Natural killer cell (primary cell): ENCODE results near the gene LIMS1. TPM values are rescaled to one million over a fixed set of nuclear protein-coding genes. Genes with fewer than 3 reads are reported as not detected.

ENCODE experiments used
- ATAC-seq, 3 donors: fragments of 150-1000 bp in 2 of 3; fragments of 200-7000 bp in 1 of 3; cut with Tn5 transposase; 1 replicate in 1 of 3; 2 replicates in 2 of 3; pipeline ENCODE4 v1.10.0; 2021; ENCODE audit warnings: mild to moderate bottlenecking in 2 of 3, moderate library complexity in 2 of 3
- DNase-seq, 2 donors: peaks; one replicate each; pipeline versions ENCODE4 v3.0.0 to v3.0.0-alpha.2; 2013 to 2021; ENCODE audit warnings: mixed read lengths in 1 of 2
- H3K27ac ChIP-seq: one replicate; pipeline ENCODE4 v1.5.1; 2013; ENCODE audit warnings: mild to moderate bottlenecking, low read length
- H3K27me3 ChIP-seq: one replicate; pipeline ENCODE4 v1.6.1; 2013; ENCODE audit warnings: low read length; ENCODE audit not compliant: control insufficient read depth, insufficient read depth
- H3K36me3 ChIP-seq: one replicate; pipeline ENCODE4 v1.6.1; 2013; ENCODE audit warnings: low read length; ENCODE audit not compliant: control insufficient read depth, insufficient read depth
- H3K4me1 ChIP-seq: one replicate; pipeline ENCODE4 v1.6.1; 2013; ENCODE audit warnings: low read length; ENCODE audit not compliant: control insufficient read depth, insufficient read depth
- H3K4me3 ChIP-seq: one replicate; pipeline ENCODE4 v1.5.1; 2013; ENCODE audit warnings: low read length
- H3K9me3 ChIP-seq: one replicate; pipeline ENCODE4 v1.6.1; 2013; ENCODE audit warnings: low read length; ENCODE audit not compliant: control insufficient read depth, insufficient read depth
- H3K27ac Mint-ChIP-seq, 2 donors: one replicate each; pipeline ENCODE4 v1.8.0; 2022; ENCODE audit warnings: mild to moderate bottlenecking in 2 of 2, mixed read lengths in 2 of 2, moderate library complexity in 1 of 2
- H3K27me3 Mint-ChIP-seq, 2 donors: one replicate each; pipeline ENCODE4 v1.8.0; 2022; ENCODE audit warnings: low read depth in 2 of 2, mixed read lengths in 2 of 2
- H3K36me3 Mint-ChIP-seq: one replicate; pipeline ENCODE4 v1.8.0; 2022; ENCODE audit warnings: mixed read lengths
- H3K4me1 Mint-ChIP-seq, 2 donors: one replicate each; pipeline ENCODE4 v1.8.0; 2022; ENCODE audit warnings: mixed read lengths in 2 of 2
- H3K4me3 Mint-ChIP-seq: one replicate; pipeline ENCODE4 v1.8.0; 2022; ENCODE audit warnings: mild to moderate bottlenecking, moderate library complexity, mixed read lengths
- H3K9me3 Mint-ChIP-seq, 2 donors: one replicate each; pipeline ENCODE4 v1.8.0; 2022; ENCODE audit warnings: mixed read lengths in 2 of 2
- WGBS: methylation state at CpG from one replicate; pipeline ENCODE4 v1.1.7; 2013; ENCODE audit warnings: missing lambda C conversion rate; ENCODE audit not compliant: insufficient coverage; 5-methylcytosine and 5-hydroxymethylcytosine counted together
- intact Hi-C: fragments of 100-400 bp; cut with micrococcal nuclease; formaldehyde crosslinking; loops from one replicate; pipeline ENCODE4 v1.14.2; 2022
- total RNA-seq, 4 donors: library from RNA; stranded (reverse); fragments of 120-200 nt in 1 of 4; gene quantifications; one replicate each; pipeline versions ENCODE4 v1.2.3 to v1.2.4, GENCODE V29; 2013 to 2022
- TF ChIP-seq, protein P1 (sequence below): fragments of 200-600 bp; IDR thresholded peaks from one replicate; pipeline ENCODE4 v1.8.0; 2022; ENCODE audit warnings: antibody characterized with exemption

LIMS1 gene
- total RNA-seq, 3 donors from 2014 or later (not counting 1 experiment from before 2014, with no cell fraction given): 31.6 to 41.4 (median 34.8) TPM

DNA sequence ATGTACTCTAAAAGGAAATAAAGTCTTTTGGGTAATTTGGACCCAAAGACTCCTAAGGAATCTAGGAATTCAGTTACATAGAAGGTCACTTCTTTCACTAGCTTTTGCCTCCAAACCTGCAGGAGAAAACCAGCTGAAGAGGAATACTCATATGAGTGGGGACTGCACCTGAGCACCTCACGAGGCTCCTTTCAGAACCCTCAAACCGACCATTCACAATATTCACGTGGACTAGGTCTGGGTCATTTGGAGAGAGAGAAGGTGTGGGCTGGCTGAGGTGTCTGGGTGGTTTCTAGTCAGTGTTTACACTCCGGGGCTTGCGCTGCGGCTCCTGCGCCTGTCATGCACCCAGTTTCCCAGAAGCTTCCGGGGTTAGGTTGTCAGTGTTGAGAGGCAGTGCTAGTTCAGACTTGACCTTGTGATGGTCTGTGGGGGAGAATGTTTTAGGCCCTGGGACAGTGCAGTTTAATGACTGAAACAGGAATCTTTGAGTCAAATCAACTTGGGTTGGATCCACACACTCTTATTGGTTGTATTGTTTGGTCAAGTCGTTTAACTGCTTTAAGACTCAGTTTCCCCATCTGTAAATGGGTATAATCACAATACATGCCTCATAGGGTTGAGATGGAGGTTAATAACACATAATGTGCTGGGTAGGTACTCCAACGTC lies 78.4 kb downstream of the LIMS1 start:
- Mint-ChIP-seq H3K27me3 (no peaks in the 10 kb centered on the region), H3K4me3 (peak overlapping the region; percentile 62), H3K4me1 (peaks cover 47% of the 10 kb centered on the region in 2 donors), H3K9me3 (no peaks in the 10 kb centered on the region), H3K36me3 (no peaks in the 10 kb centered on the region), H3K27ac (peak overlapping the region; percentile 88)
- H3K36me3 ChIP-seq: no peaks in the 10 kb centered on the region
- H3K4me1 ChIP-seq: peaks cover 44% of the 10 kb centered on the region
- ATAC-seq: peak; percentile 74 to 82 (median 76)
- H3K27ac ChIP-seq: peak overlapping the region; percentile 93
- TF ChIP-seq, protein P1, sequence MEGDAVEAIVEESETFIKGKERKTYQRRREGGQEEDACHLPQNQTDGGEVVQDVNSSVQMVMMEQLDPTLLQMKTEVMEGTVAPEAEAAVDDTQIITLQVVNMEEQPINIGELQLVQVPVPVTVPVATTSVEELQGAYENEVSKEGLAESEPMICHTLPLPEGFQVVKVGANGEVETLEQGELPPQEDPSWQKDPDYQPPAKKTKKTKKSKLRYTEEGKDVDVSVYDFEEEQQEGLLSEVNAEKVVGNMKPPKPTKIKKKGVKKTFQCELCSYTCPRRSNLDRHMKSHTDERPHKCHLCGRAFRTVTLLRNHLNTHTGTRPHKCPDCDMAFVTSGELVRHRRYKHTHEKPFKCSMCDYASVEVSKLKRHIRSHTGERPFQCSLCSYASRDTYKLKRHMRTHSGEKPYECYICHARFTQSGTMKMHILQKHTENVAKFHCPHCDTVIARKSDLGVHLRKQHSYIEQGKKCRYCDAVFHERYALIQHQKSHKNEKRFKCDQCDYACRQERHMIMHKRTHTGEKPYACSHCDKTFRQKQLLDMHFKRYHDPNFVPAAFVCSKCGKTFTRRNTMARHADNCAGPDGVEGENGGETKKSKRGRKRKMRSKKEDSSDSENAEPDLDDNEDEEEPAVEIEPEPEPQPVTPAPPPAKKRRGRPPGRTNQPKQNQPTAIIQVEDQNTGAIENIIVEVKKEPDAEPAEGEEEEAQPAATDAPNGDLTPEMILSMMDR: no peak
- DNase-seq: peak in 1 of 2 donors; percentile 74
- H3K9me3 ChIP-seq: no peaks in the 10 kb centered on the region
- no peaks in the 10 kb centered on the region for H3K27me3 ChIP-seq
- intact Hi-C loops: no loop called here
- WGBS: 63% methylated on average over 9 of the region's 10 CpGs
- H3K4me3 ChIP-seq: peak overlapping the region; percentile 8

DNA sequence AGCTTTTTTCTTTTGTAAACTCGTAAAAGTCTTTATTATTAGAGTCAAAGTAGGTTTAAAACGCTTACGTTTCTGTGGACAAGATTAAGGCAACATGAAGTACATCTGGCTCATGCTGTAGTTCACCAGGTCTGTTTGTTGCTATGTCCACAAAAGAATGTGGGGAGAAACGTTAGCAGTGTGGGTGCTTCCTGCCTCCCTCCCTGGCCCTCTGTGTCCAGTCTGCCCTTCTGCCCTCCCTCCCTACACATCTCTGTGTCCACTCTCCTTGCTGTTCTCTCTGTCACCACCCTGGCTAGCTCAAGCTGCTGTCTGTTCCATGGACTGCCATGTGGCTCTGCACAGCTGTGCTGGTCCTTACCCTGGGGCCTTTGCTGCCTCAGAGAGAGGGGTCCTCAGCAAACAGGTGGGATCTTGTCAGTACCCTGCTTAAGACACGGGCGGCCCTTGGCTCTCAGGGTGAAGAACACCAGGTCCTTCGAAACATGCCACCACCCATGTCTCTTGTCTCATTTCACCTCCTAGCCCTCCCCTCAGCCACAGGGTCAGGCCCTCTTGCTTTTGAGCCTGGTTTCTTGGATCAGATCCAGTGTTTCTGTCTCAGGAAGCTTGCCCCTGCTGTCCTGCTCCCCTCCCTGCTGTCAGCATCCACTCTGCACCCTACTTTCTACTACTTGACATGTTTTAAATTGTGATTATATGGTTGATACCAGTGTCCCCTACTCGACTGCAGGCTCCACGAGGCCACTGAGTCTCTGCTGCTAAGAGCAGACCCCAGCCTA lies 79.2 kb downstream of the LIMS1 start:
- H3K27me3 Mint-ChIP-seq: no peaks in the 10 kb centered on the region
- Histone ChIP-seq H3K9me3 (no peaks in the 10 kb centered on the region), H3K4me1 (peaks cover 47% of the 10 kb centered on the region), H3K27ac (peak overlapping the region; percentile 93), H3K4me3 (no peak overlapping the region), H3K36me3 (no peaks in the 10 kb centered on the region), H3K27me3 (no peaks in the 10 kb centered on the region)
- H3K4me1 Mint-ChIP-seq: peaks cover 45 to 49% of the 10 kb centered on the region in 2 donors
- H3K4me3 Mint-ChIP-seq: no peak overlapping the region
- peak overlapping the region; percentile 88 for H3K27ac Mint-ChIP-seq
- no peaks in the 10 kb centered on the region for H3K9me3 Mint-ChIP-seq
- TF ChIP-seq, protein P1: no peak
- ATAC-seq (no peak), DNase-seq (no peak)
- WGBS: 91% methylated on average over 9 of the region's 9 CpGs
- intact Hi-C loops: no loop called here
- no peaks in the 10 kb centered on the region for H3K36me3 Mint-ChIP-seq

DNA sequence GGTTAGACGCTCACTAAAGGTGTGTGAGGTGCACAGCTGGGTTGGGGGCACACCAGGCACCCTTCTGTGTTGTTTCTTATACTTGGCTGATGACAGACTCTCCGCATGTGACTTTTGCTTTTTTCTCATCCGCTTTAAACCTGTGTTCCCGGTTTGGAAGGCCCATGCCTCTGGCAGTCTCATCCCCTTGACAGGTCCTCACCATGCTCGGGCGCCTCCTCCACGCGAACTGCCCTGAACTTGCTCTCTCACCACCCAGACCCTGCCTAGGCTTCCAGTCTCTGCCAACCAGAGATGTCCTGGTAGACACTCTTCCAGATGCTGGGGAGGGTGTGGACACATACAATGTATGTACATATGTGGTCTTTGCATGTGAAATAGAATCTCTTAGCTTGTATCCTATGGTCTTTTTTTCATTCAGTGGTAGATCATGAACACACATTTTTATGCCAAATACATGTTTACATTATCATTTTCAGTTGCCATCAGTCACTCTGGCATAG lies 79.8 kb downstream of the LIMS1 start:
- Histone ChIP-seq H3K36me3 (no peaks in the 10 kb centered on the region), H3K9me3 (no peaks in the 10 kb centered on the region), H3K27me3 (no peaks in the 10 kb centered on the region), H3K4me3 (no peak overlapping the region), H3K4me1 (peaks cover 49% of the 10 kb centered on the region), H3K27ac (no peak overlapping the region)
- H3K27ac Mint-ChIP-seq: peak overlapping the region; percentile 73 to 88
- DNase-seq (no peak), ATAC-seq (no peak)
- H3K36me3 Mint-ChIP-seq: no peaks in the 10 kb centered on the region
- TF ChIP-seq, protein P1: no peak
- no peaks in the 10 kb centered on the region for H3K27me3 Mint-ChIP-seq
- no peak overlapping the region for H3K4me3 Mint-ChIP-seq
- no peaks in the 10 kb centered on the region for H3K9me3 Mint-ChIP-seq
- WGBS: 95% methylated on average over 8 of the region's 8 CpGs
- intact Hi-C loops: no loop called here
- peaks cover 48 to 49% of the 10 kb centered on the region in 2 donors for H3K4me1 Mint-ChIP-seq
